Left forelimb (tissue), 1 donor: Measurements from ENCODE around the gene ZNF165.
"Not testable (repeated sequence)": the region's sequence is repeated elsewhere in the genome, so short reads cannot be mapped to it uniquely, and the experiment has no call there.

Experiments used
- DNase-seq: peaks from one replicate; pipeline ENCODE4 v3.0.0-alpha.2; 2018; ENCODE audit warnings: low spot score

ZNF165 gene

DNA sequence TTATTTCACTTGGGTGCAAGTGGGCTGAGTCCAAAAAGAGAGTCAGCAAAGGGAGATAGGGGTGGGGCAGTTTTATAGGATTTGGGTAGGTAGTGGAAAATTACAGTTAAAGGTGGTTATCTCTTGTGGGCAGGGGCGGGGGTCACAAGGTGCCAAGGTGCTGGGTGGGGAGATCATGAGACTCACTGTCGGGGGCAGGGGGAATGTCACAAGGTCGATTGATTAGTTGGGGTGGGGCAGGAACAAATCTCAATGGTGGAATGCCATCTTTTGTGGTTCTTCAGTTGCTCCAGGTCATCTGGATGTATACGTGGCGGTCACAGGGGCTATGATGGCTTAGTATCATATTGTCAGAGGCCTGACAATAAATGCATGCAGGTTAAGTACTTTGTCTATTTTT lies 41.9 kb downstream of the ZNF165 start:
- DNase-seq: not testable (repeated sequence)

DNA sequence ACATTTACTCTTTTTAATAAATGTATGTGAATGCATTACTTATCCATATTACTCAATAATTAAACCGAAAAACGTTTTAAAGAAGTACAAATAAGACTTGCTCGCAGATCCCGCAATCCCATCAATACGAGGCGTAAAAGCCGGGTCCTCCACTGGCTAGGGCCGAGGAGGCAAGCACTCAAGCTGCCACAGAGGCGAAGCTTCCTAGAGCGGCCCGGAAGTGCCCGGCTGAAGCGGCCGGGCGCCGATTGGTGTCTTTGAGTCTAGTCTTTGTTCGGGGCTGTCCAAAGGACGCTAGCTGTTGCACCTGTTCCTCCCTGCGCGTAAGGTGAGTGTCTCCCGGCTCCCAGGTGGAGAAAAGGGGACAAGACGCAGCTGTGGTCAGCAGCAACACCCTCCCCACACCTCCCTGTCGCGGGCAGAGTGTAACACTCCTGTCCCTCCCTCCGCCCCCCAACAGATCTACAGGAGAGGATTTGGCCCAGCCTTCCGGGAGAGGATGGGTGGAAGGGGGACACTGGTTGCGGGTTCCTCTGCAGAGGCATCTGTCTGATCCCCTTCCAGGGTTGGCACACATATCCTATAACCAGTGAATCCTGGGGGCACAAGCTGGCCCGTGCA lies 44.1 kb downstream of the ZNF165 start, which contains the start of gene ZSCAN16:
Gene ZSCAN16, plus strand, starts transcription at position 260 of the 621 bp plus-strand sequence. CDS start 835 bp downstream, outside the sequence.
- peak; percentile 85 for DNase-seq

DNA sequence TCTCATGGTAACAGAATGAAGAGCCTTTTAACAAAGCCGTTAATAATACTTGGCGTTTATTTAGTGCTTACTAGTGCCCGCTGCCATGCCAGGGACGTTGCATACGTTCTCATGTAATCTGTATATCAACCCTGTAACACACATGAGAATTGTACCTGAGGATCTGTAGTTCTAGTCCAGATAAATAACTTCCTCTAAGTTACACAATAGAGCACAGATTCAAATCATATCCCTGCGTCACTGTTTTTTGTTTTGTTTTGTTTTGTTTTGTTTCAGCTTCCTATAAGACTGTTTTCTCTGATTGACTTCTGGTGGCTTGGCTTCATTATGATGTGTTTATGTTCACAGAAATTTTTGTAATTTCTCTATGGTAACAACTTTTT lies 44.6 kb downstream of the ZNF165 start:
- DNase-seq: no peak

DNA sequence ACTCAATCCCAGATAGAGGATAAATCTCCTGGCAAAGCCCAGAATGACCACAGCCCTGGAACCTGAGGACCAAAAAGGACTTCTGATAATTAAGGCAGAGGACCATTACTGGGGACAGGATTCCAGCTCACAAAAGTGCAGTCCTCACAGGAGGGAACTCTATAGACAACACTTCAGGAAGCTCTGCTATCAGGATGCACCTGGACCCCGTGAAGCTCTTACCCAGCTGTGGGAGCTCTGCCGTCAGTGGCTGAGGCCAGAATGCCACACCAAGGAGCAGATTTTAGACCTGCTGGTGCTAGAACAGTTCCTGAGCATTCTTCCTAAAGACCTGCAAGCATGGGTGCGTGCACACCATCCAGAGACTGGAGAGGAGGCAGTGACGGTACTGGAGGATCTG lies 45.0 kb downstream of the ZNF165 start:
- no peak for DNase-seq

DNA sequence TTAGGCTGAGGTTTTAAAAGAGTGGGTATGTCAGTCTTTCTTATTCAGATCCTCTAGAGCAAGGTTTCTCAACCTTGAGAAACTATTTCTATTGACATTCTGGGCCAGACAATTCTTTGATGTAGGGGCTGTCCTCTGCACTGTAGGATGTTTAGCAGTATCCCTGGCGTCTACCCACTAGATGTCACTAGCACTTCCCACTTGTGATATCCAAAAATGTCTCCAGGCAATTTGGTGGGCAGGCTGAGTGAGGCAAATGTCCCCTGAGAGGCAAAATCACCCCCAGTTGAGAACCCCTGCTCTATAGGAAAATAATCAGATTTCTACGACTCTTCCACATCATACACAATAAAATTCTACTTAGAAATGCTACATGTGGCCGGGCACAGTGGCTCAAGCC lies 53.6 kb downstream of the ZNF165 start:
- DNase-seq: no peak

DNA sequence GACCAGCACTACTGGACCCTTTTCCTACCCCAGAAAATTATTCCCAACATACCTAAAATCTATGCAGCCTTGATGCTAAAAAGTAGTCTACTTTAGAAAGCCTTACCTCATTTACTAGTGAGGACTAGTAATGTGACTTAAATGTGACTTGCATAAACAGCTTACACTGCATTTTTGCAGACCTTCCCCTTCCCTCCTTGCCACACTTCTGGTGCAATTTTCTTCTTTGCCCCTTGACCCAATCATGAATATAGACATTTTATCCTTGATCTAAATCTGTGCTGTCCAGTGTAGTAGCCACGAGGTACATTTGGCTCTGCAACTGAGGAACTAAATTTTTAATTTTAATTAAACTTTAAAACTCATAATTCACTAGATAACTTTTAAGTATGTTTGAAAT lies 54.3 kb downstream of the ZNF165 start:
- DNase-seq: no peak

DNA sequence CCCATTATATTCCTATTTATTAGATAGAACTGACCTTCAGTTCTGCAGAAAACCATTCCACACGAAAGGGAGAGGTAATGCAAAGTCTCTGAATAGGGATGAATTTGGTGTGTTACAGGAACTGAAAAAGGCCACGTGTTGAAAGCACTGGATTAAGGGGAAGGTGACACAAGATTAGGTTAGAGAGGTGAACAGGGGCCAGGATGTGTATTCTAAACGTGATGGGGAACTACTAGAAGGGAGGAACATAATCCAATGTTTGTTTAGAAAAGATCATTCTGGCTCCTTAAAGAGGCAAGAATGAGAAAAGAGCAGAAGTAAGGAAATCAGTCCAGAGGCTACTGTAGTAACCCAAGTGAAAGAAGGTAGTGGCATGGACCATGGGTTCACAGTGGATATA lies 55.0 kb downstream of the ZNF165 start:
- no peak for DNase-seq

DNA sequence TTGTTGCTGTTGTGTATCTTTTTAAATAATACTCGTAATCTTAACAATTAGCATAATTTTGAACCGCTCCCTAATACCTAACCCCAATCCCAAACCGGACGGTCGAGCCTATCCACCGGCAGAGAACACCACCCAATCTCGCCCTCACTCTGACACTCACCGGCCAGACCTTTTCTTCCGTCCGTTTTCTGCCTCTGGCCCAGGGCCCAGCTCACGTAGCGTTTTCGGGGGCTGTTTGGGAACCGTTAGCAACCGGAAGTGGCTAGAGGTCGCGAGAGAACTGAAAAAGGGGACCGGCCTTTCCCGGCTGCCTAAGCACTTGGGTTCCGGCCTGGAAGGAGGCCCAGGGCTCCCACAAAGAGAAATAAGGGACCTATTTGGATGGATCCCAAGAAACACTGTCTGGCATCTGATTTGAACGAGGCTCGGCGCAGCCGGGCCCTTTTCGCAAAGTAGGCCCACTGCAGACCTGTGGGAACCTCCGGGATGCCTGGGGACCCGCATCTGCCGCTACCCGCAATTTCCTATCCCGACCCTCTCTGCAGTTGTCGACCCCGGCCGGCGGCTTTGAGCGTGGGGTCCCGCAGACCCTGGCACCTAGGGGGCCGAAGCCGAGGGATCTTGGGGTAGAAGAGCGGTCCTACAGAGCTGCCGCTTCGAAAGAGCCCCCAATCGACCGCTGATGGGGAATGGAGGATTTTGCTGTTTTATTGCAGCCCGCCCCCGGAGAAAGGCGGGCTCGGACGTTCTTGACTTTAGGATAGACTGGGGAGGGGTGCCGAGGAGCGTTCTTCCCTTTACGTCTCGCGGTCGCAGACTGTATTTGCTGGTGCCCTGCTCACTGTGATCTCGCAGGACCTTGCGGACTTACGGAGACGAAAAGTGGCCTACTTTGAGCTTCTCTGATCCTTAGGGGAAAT lies 56.5 kb downstream of the ZNF165 start:
- DNase-seq: peak; percentile 94

DNA sequence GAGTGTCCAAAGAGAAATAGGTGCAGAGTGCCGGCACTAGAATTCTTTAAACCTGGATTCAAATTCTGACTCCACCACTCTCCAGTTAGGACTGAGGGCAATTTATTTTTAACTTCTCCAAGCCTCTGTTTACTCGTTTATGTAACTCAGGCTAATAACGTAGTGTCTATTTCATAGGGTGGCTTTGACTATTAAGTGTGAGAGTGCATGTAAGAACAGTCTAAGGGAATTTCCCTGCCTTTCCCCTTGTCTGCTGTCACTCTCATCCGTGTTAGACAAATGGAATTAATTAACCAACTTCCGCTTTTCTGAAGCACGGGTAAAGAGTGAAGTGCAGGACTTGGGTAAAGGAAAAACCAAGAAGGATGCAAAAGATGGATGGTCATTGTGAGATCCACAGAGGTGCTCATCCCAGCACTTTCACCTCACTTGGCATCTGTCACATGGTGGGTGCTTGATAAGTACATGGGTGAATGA lies 57.2 kb downstream of the ZNF165 start:
- no peak for DNase-seq
